ENCODE measurements around the gene SIGMAR1.

DNA sequence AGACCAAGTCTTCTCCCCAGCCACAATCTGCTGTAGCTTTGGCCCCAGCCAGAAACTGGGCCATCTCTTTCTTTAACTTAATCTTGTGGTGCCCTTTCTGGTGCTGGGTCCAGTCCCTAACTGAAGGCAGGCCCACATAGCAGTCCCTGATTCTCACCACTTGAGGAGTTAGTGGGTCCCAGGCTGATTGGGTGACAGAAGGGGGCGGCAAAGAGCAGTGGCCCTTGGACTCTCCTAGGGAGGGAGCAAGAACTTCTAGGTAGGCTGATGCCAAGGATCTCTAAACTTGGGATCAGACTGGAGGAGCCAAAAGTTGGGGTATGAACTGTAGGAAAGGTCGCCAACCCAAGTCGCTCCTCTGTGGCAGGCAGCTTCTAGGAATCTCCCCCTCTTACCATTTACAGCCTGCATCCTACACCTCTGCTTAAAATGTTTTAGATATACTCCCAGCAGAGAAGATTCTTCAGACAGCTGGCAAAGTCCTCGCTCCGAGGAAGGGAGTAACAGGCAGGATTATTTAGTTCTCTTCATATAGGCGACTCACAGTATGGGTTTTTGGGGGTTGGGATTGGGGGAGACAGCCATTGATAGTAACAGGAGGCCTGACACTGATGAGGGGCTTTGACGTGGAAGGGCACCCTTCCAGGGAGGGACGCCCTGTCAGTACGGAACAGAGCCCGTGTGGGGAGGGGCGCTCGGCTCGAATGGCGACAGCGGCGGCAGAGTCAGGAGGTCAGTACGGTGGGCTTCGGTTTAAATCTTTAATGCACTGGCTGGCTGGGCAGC, 26.9 kb upstream of the SIGMAR1 start:
- no peak for TF ChIP-seq POLR2A (IDR thresholded peaks at IDR 0.05; ENCODE audit: low read depth)
- TF ChIP-seq, protein P1, sequence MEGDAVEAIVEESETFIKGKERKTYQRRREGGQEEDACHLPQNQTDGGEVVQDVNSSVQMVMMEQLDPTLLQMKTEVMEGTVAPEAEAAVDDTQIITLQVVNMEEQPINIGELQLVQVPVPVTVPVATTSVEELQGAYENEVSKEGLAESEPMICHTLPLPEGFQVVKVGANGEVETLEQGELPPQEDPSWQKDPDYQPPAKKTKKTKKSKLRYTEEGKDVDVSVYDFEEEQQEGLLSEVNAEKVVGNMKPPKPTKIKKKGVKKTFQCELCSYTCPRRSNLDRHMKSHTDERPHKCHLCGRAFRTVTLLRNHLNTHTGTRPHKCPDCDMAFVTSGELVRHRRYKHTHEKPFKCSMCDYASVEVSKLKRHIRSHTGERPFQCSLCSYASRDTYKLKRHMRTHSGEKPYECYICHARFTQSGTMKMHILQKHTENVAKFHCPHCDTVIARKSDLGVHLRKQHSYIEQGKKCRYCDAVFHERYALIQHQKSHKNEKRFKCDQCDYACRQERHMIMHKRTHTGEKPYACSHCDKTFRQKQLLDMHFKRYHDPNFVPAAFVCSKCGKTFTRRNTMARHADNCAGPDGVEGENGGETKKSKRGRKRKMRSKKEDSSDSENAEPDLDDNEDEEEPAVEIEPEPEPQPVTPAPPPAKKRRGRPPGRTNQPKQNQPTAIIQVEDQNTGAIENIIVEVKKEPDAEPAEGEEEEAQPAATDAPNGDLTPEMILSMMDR (IDR thresholded peaks at IDR 0.05) = peak; percentile 66 to 82 (median 77)
- no peak for TF ChIP-seq EP300 (IDR thresholded peaks at IDR 0.05)
